OCI-LY3 (cell line): ENCODE results near the gene MCM7.
A peak's percentile ranks its signal among the peaks of the same experiment; 100 is the strongest.

Source experiments
- EZH2phosphoT487 ChIP-seq: fragments of 200-600 bp; shearing (Covaris generic); IDR thresholded peaks from 2 replicates; pipeline ENCODE4 v1.6.1; 2018; ENCODE audit warnings: antibody characterized with exemption, mixed run types, low read depth
- TF ChIP-seq, protein P1 (sequence below): fragments of 200-600, 300-600 bp; sonication (generic); IDR thresholded peaks from 2 replicates; pipeline ENCODE4 v1.5.1; 2014; ENCODE audit warnings: antibody characterized with exemption, low read length, low read depth

DNA sequence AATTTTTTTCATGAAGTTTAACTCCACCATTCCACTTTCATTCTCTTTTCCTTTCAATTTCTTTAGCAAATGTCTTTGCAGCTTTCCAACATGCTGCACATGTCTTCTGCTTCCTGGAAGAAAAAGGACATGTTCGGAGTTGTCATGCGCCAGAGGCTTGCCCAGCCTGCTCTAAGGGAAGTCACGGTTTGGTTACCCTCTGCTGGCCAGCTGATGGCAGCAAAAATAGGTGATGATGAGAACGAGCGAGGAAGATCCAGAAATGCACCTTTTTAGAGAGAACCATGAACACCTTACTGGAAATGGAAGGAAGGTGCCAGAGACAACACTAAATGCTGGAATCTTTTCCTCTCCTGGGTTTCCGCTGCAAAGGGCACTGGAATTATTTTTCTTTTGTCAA lies 56.5 kb downstream of the MCM7 start:
- TF ChIP-seq, protein P1, sequence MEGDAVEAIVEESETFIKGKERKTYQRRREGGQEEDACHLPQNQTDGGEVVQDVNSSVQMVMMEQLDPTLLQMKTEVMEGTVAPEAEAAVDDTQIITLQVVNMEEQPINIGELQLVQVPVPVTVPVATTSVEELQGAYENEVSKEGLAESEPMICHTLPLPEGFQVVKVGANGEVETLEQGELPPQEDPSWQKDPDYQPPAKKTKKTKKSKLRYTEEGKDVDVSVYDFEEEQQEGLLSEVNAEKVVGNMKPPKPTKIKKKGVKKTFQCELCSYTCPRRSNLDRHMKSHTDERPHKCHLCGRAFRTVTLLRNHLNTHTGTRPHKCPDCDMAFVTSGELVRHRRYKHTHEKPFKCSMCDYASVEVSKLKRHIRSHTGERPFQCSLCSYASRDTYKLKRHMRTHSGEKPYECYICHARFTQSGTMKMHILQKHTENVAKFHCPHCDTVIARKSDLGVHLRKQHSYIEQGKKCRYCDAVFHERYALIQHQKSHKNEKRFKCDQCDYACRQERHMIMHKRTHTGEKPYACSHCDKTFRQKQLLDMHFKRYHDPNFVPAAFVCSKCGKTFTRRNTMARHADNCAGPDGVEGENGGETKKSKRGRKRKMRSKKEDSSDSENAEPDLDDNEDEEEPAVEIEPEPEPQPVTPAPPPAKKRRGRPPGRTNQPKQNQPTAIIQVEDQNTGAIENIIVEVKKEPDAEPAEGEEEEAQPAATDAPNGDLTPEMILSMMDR: 0 out of 2 replicates have a peak, but pooled peaks have one; percentile 5
- TF ChIP-seq EZH2phosphoT487: no peak
